HL-60 (cell line): ENCODE results near the gene CDH19.

Experiments
- DNase-seq, 2 experiments: peaks; one replicate each; pipeline ENCODE4 v3.0.0-alpha.2; 2010 to 2020; ENCODE audit warnings: low read depth in 1 of 2, low spot score in 1 of 2
- H3K27ac ChIP-seq: fragments of 250-450 bp; sonication (Bioruptor Pico); replicated peaks from 2 replicates; pipeline ENCODE4 v1.5.1; 2020; ENCODE audit warnings: mild to moderate bottlenecking, moderate library complexity
- H3K27me3 ChIP-seq: fragments of 250-450 bp; sonication (Bioruptor Pico); 2 replicates; pipeline ENCODE4 v1.5.1; 2021; ENCODE audit warnings: mild to moderate bottlenecking, moderate library complexity; ENCODE audit not compliant: insufficient read depth, poor library complexity, severe bottlenecking
- H3K4me3 ChIP-seq: replicated peaks from 2 replicates; pipeline ENCODE4 v1.5.1; 2011; ENCODE audit warnings: mild to moderate bottlenecking, control low read depth, low read length; ENCODE audit not compliant: insufficient read depth
- CTCF ChIP-seq: IDR thresholded peaks from one replicate; pipeline ENCODE4 v1.5.1; 2011; ENCODE audit warnings: low read length, control low read depth, inconsistent platforms; ENCODE audit not compliant: insufficient read depth
- GABPA ChIP-seq: IDR thresholded peaks from 2 replicates; pipeline ENCODE4 v1.6.1; 2012; ENCODE audit warnings: low read depth
- POLR2AphosphoS5 ChIP-seq: IDR thresholded peaks from 2 replicates; pipeline ENCODE4 v1.6.1; 2012; ENCODE audit warnings: low read depth
- REST ChIP-seq: IDR thresholded peaks from 2 replicates; pipeline ENCODE4 v1.6.1; 2012; ENCODE audit warnings: low read depth; ENCODE audit not compliant: insufficient replicate concordance
- SPI1 ChIP-seq: IDR thresholded peaks from 2 replicates; pipeline ENCODE4 v1.6.1; 2012; ENCODE audit warnings: low read depth, mild to moderate bottlenecking, borderline replicate concordance

Gene CDH19

GRCh38 chr18:66632756-66633155, 28.9 kb upstream of the CDH19 start:
- TF ChIP-seq GABPA (no peak), SPI1 (no peak), POLR2AphosphoS5 (no peak), REST (no peak)
- Histone ChIP-seq H3K27ac (no peak overlapping the region), H3K4me3 (no peak overlapping the region), H3K27me3 (no peaks in the 10 kb centered on the region)
- no peak for DNase-seq

- TF ChIP-seq GABPA (no peak), REST (no peak), POLR2AphosphoS5 (no peak), CTCF (no peak), SPI1 (no peak)
These were observed 26.9 kb upstream of the CDH19 start for GRCh38 chr18:66630831-66631230.

GRCh38 chr18:66623821-66624220, 19.9 kb upstream of the CDH19 start:
- no peaks in the 10 kb centered on the region for H3K27me3 ChIP-seq
- H3K4me3 ChIP-seq, result no peak overlapping the region
- no peak overlapping the region for H3K27ac ChIP-seq
- TF ChIP-seq POLR2AphosphoS5, result no peak
- TF ChIP-seq SPI1, result peak; percentile 35; the same call in 1 of the 2 replicates
- DNase-seq, result no peak

More at GRCh38 chr18:66630831-66631230, 26.9 kb upstream of the CDH19 start:
- Histone ChIP-seq H3K27ac (no peak overlapping the region), H3K4me3 (no peak overlapping the region), H3K27me3 (no peaks in the 10 kb centered on the region)
- DNase-seq, result no peak

GRCh38 chr18:66621816-66622576, 18.1 kb upstream of the CDH19 start:
- no peak overlapping the region for H3K27ac ChIP-seq
- TF ChIP-seq CTCF (no peak), SPI1 (no peak), POLR2AphosphoS5 (no peak), GABPA (no peak), REST (no peak)

More at GRCh38 chr18:66621816-66622576, 18.1 kb upstream of the CDH19 start:
- no peak for DNase-seq
- H3K4me3 ChIP-seq, result no peak overlapping the region
- H3K27me3 ChIP-seq, result no peaks in the 10 kb centered on the region
